HepG2 (cell line): ENCODE measurements around the gene HORMAD2. TPM values are rescaled to one million over a fixed set of nuclear protein-coding genes. Genes with fewer than 3 reads are reported as not detected.

Experiments
- ATAC-seq: fragments of 200-7000 bp; cut with Tn5 transposase; 3 replicates; pipeline ENCODE4 v1.9.1; 2020; ENCODE audit warnings: mild to moderate bottlenecking, moderate library complexity
- BruUV-seq: library from RNA; stranded (reverse); fragments of 400-500 nt; replicated peaks from 2 replicates; lab custom pipeline; 2021; lab: Mats Ljungman, UMichigan
- CTCF ChIA-PET: fragments of 300-600 bp; formaldehyde crosslinking; extraction: SDS; loops from one replicate; lab custom pipeline; 2021; ENCODE audit warnings: low total read pairs, inconsistent platforms, low intra/inter-chr PET ratio; lab: Yijun Ruan, JAX
- POLR2A ChIA-PET: fragments of 350-600 bp; sonication (Branson Sonifier 250); formaldehyde crosslinking; loops from one replicate; lab custom pipeline; 2020; ENCODE audit warnings: antibody characterized with exemption, inconsistent platforms; lab: Yijun Ruan, JAX
- DNase-seq: peaks from one replicate; pipeline ENCODE4 v3.0.0-alpha.2; 2015; ENCODE audit warnings: low spot score
- FAIRE-seq: peaks from 3 replicates; lab custom pipeline; 2011; peaks lifted over from hg19 to GRCh38; lab: Jason Lieb, UNC
- H2AFZ ChIP-seq: one replicate; pipeline ENCODE4 v1.6.1; 2011; ENCODE audit warnings: low read length, inconsistent platforms
- H3K27ac ChIP-seq: fragments of 300-600 bp; 3 replicates; pipeline ENCODE4 v1.8.0; 2011; ENCODE audit warnings: mixed run types, mild to moderate bottlenecking, mixed read lengths, low read length, inconsistent platforms; ENCODE audit not compliant: insufficient read depth; ENCODE audit errors: extremely low read length
- H3K27me3 ChIP-seq, 2 experiments: fragments of 200-600 bp in 1 of 2; 2 replicates in 1 of 2; 3 replicates in 1 of 2; pipeline versions ENCODE4 v1.6.0 to v1.8.0; 2011; ENCODE audit warnings: low read length in 2 of 2, mild to moderate bottlenecking in 2 of 2, moderate library complexity in 2 of 2, inconsistent platforms in 1 of 2; ENCODE audit not compliant: insufficient read depth in 2 of 2, control insufficient read depth in 1 of 2
- H3K36me3 ChIP-seq, 2 experiments: fragments of 200-600 bp in 1 of 2; replicated peaks in 1 of 2; 2 replicates in 1 of 2; 3 replicates in 1 of 2; pipeline versions ENCODE4 v1.5.1 to v1.8.0; 2011; ENCODE audit warnings: low read length in 2 of 2, inconsistent platforms in 1 of 2; ENCODE audit not compliant: insufficient read depth in 2 of 2, control insufficient read depth in 1 of 2
- H3K4me1 ChIP-seq: 2 replicates; pipeline ENCODE4 v1.5.1; 2012; ENCODE audit warnings: low read length, inconsistent platforms; ENCODE audit not compliant: insufficient read depth
- H3K4me2 ChIP-seq: 2 replicates; pipeline ENCODE4 v1.6.0; 2011; ENCODE audit warnings: low read depth, low read length, inconsistent platforms
- H3K4me3 ChIP-seq, 3 experiments: fragments of 200-600 bp in 1 of 3; sonication (generic), shearing (Covaris generic) in 1 of 3; replicated peaks in 1 of 3; 2 replicates each; pipeline ENCODE4 v1.5.1; 2011 to 2016; ENCODE audit warnings: low read length in 3 of 3, inconsistent platforms in 2 of 3, low read depth in 2 of 3, mild to moderate bottlenecking in 2 of 3, control low read depth in 1 of 3, mixed read lengths in 1 of 3; ENCODE audit not compliant: insufficient read depth in 1 of 3
- H3K79me2 ChIP-seq: one replicate; pipeline ENCODE4 v1.6.1; 2011; ENCODE audit warnings: low read length, inconsistent platforms; ENCODE audit not compliant: insufficient read depth
- H3K9ac ChIP-seq: 2 replicates; pipeline ENCODE4 v1.6.0; 2011; ENCODE audit warnings: mild to moderate bottlenecking, low read depth, low read length, inconsistent platforms; ENCODE audit not compliant: insufficient read depth
- H3K9me3 ChIP-seq: 2 replicates; pipeline ENCODE4 v1.5.1; 2012; ENCODE audit warnings: mild to moderate bottlenecking, low read length
- H4K20me1 ChIP-seq: 2 replicates; pipeline ENCODE4 v1.6.0; 2011; ENCODE audit warnings: inconsistent platforms, mild to moderate bottlenecking, low read length, moderate library complexity; ENCODE audit not compliant: insufficient read depth
- GATAD1 ChIP-seq: IDR thresholded peaks from 2 replicates; pipeline ENCODE4 v1.6.1; 2016; ENCODE audit warnings: missing genetic modification reagents, missing compliant biosample characterization
- IKZF1 ChIP-seq: fragments of 450-650 bp; IDR thresholded peaks from 2 replicates; pipeline ENCODE4 v1.7.1; 2016
- JUNB ChIP-seq: sonication (generic); formaldehyde crosslinking; IDR thresholded peaks from 2 replicates; pipeline ENCODE4 v1.8.0; 2022; ENCODE audit warnings: missing genetic modification reagents, mild to moderate bottlenecking, borderline replicate concordance
- KAT2B ChIP-seq: fragments of 150-350 bp; IDR thresholded peaks from 2 replicates; pipeline ENCODE4 v1.6.1; 2014; ENCODE audit warnings: low read depth, low read length, borderline replicate concordance
- KDM1A ChIP-seq: IDR thresholded peaks from 2 replicates; pipeline ENCODE4 v1.6.1; 2016; ENCODE audit warnings: missing compliant biosample characterization
- KDM6A ChIP-seq: IDR thresholded peaks from 2 replicates; pipeline ENCODE4 v1.6.1; 2016; ENCODE audit warnings: low read depth
- MXI1 ChIP-seq: IDR thresholded peaks from 3 replicates; pipeline ENCODE4 v1.6.1; 2012; ENCODE audit warnings: low read depth, low read length, inconsistent platforms, borderline replicate concordance
- NR2C2 ChIP-seq: sonication (generic); formaldehyde crosslinking; IDR thresholded peaks from 2 replicates; pipeline ENCODE4 v1.4.0; 2020; ENCODE audit warnings: missing genetic modification reagents, mild to moderate bottlenecking, moderate library complexity, borderline replicate concordance
- SIN3A ChIP-seq: IDR thresholded peaks from 2 replicates; pipeline ENCODE4 v1.6.1; 2011; ENCODE audit warnings: low read depth, mild to moderate bottlenecking, control low read depth, low read length, borderline replicate concordance
- SP4 ChIP-seq: sonication (generic); formaldehyde crosslinking; IDR thresholded peaks from 2 replicates; pipeline ENCODE4 v1.8.1; 2023; ENCODE audit warnings: mild to moderate bottlenecking, missing genetic modification reagents
- TEAD2 ChIP-seq: sonication (generic); formaldehyde crosslinking; IDR thresholded peaks from 2 replicates; pipeline ENCODE4 v1.9.0; 2021; ENCODE audit warnings: missing genetic modification reagents
- ZFYVE20 ChIP-seq: sonication (generic); formaldehyde crosslinking; IDR thresholded peaks from 2 replicates; pipeline ENCODE4 v1.8.0; 2023; ENCODE audit warnings: low read depth, mild to moderate bottlenecking, moderate library complexity, missing genetic modification reagents, borderline replicate concordance
- ZMYM4 ChIP-seq: sonication (generic); formaldehyde crosslinking; IDR thresholded peaks from 2 replicates; pipeline ENCODE4 v1.8.1; 2023; ENCODE audit warnings: mild to moderate bottlenecking, missing genetic modification reagents
- ZNF205 ChIP-seq: IDR thresholded peaks from 2 replicates; pipeline ENCODE4 v1.6.1; 2018; ENCODE audit warnings: missing biosample characterization, missing genetic modification reagents
- WGBS: methylation state at CpG from one replicate; pipeline ENCODE4 v1.1.6; 2017; ENCODE audit warnings: low lambda C conversion rate; 5-methylcytosine and 5-hydroxymethylcytosine counted together
- in situ Hi-C: cut with HindIII; loops from 2 replicates; pipeline ENCODE4 v1.10.0; 2017; ENCODE audit warnings: low pct_unique_long_range_greater_than_20kb; ENCODE audit not compliant: extremely low pct_ligation_motif_present
- intact Hi-C: fragments of 100-400 bp; cut with micrococcal nuclease; formaldehyde crosslinking; loops from one replicate; pipeline ENCODE4 v1.10.0; 2022; ENCODE audit not compliant: unreplicated experiment
- polyA plus RNA-seq, 8 experiments: library from polyadenylated mRNA; depleted of rRNA in 3 of 8; stranded (reverse) in 7 of 8; unstranded in 1 of 8; fragments of >200 nt; fragmentation: Illumina TruSeq in 4 of 8; extraction: Trizol in 4 of 8; gene quantifications; 2 replicates each; pipeline versions ENCODE4 v1.2.1 to v1.2.3, GENCODE V29; 2011 to 2016; ENCODE audit warnings: low read depth in 4 of 8, missing spikeins in 1 of 8, mixed read lengths in 1 of 8; ENCODE audit not compliant: insufficient read depth in 1 of 8
- total RNA-seq, 5 experiments: library from RNA; depleted of rRNA; stranded (reverse); fragments of >200 nt; fragmentation: Illumina TruSeq; extraction: Trizol; gene quantifications; 2 replicates each; pipeline ENCODE4 v1.2.3, GENCODE V29; 2016; ENCODE audit warnings: low read depth in 1 of 5

HORMAD2 gene
- total and polyA plus RNA-seq, 2 of the 13 experiments (the other 11 are each of a cell fraction or from before 2014, with no cell fraction given), result not detected

DNA sequence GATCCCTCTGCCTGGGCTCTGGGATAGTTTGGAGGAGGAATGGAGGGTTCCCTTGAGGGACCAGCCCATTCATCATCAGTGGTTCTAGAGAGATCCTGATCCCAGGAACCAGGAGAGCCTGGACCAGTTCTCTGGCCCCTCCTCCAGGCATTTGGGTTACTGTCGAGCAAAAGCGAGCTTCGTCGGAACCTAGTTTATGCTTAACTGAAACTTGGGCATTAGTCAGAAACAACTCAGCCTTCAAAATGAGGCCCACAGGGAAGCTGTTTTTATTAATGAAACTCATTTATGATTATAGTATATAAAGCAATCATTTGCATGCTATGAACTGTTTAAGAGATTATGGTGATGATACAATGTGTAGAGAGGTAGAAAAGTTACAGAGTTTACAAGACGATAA lies 104.9 kb downstream of the HORMAD2 start:
- no peak overlapping the region for H2AFZ ChIP-seq
- in situ Hi-C loops (no loop called here), intact Hi-C loops (no loop called here)
- H3K79me2 ChIP-seq, result no peaks in the 10 kb centered on the region
- H3K27me3 ChIP-seq, result no peaks in the 10 kb centered on the region
- no peak overlapping the region for H3K27ac ChIP-seq
- DNase-seq (no peak), ATAC-seq (no peak), FAIRE-seq (no peak)
- H4K20me1 ChIP-seq, result no peaks in the 10 kb centered on the region
- TF ChIP-seq KDM1A (CRISPR knock-in tag), result no peak
- no peak for TF ChIP-seq SIN3A
- no peak for TF ChIP-seq GATAD1 (CRISPR knock-in tag)
- TF ChIP-seq MXI1, result no peak
- no peak for TF ChIP-seq NR2C2
- no peak for TF ChIP-seq KDM6A (CRISPR knock-in tag)
- TF ChIP-seq IKZF1, result no peak
- no peak for TF ChIP-seq JUNB (CRISPR knock-in tag)
- TF ChIP-seq ZNF205 (CRISPR knock-in tag), result no peak
- TF ChIP-seq KAT2B, result no peak
- no peak for TF ChIP-seq ZMYM4 (CRISPR knock-in tag)
- TF ChIP-seq TEAD2 (CRISPR knock-in tag), result no peak
- TF ChIP-seq SP4 (CRISPR knock-in tag), result no peak
- TF ChIP-seq ZFYVE20 (CRISPR knock-in tag), result no peak
- WGBS, result 98% methylated on average over 5 of the region's 5 CpGs
- ChIA-PET POLR2A (no interaction called here), CTCF (no interaction called here)
- no peaks in the 10 kb centered on the region for H3K36me3 ChIP-seq
- BruUV-seq, result no TSS peak
- H3K4me3 ChIP-seq, result no peak overlapping the region
- H3K4me1 ChIP-seq, result peaks cover 75% of the 10 kb centered on the region
- no peak overlapping the region for H3K9ac ChIP-seq
- no peaks in the 10 kb centered on the region for H3K9me3 ChIP-seq
- H3K4me2 ChIP-seq, result no peak overlapping the region
